OCI-LY7 (cell line): Measurements from ENCODE around the gene SLBP. TPM values are rescaled to one million over a fixed set of nuclear protein-coding genes. Genes with fewer than 3 reads are reported as not detected.

Experiments used
- BruUV-seq: library from RNA; stranded (reverse); fragments of 400-500 nt; replicated peaks from 2 replicates; lab custom pipeline; 2021; lab: Mats Ljungman, UMichigan
- CTCF ChIA-PET: fragments of 300-600 bp; sonication (Branson Sonifier 250); formaldehyde crosslinking; loops from one replicate; lab custom pipeline; 2022; ENCODE audit warnings: antibody characterized with exemption; ENCODE audit not compliant: unreplicated experiment; lab: Charles Lee
- POLR2A ChIA-PET: fragments of 300-600 bp; sonication (Branson Sonifier 250); formaldehyde crosslinking; loops from one replicate; lab custom pipeline; 2022; ENCODE audit warnings: antibody characterized with exemption; lab: Charles Lee
- DNase-seq: peaks from one replicate; pipeline ENCODE4 v3.0.0-alpha.2; 2015; ENCODE audit warnings: low spot score
- H2AFZ ChIP-seq: fragments of 200-600 bp; sonication (generic), shearing (Covaris generic); 2 replicates; pipeline ENCODE4 v1.6.1; 2014; ENCODE audit warnings: mild to moderate bottlenecking, antibody characterized with exemption, low read length, moderate library complexity
- H3K27ac ChIP-seq: fragments of 200-600 bp; sonication (generic); 2 replicates; pipeline ENCODE4 v1.5.1; 2014; ENCODE audit warnings: mixed run types, low read depth, mild to moderate bottlenecking, moderate library complexity, low read length, inconsistent platforms; ENCODE audit not compliant: poor library complexity, severe bottlenecking
- H3K36me3 ChIP-seq: fragments of 200-600 bp; sonication (generic); 2 replicates; pipeline ENCODE4 v1.6.1; 2014; ENCODE audit warnings: mild to moderate bottlenecking, antibody characterized with exemption, low read length, moderate library complexity, mixed read lengths; ENCODE audit not compliant: insufficient read depth
- H3K4me1 ChIP-seq: fragments of 200-600 bp; sonication (generic); 2 replicates; pipeline ENCODE4 v1.5.1; 2014; ENCODE audit warnings: mild to moderate bottlenecking, low read length; ENCODE audit not compliant: insufficient read depth, poor library complexity, severe bottlenecking
- H3K4me2 ChIP-seq: fragments of 200-600 bp; sonication (generic); 2 replicates; pipeline ENCODE4 v1.6.1; 2014; ENCODE audit warnings: mild to moderate bottlenecking, low read length
- H3K4me3 ChIP-seq: fragments of 200-600 bp; sonication (generic); 2 replicates; pipeline ENCODE4 v1.5.1; 2014; ENCODE audit warnings: mild to moderate bottlenecking, low read depth, low read length; ENCODE audit not compliant: poor library complexity, severe bottlenecking
- H3K79me2 ChIP-seq: fragments of 200-600 bp; sonication (generic); 2 replicates; pipeline ENCODE4 v1.6.1; 2016; ENCODE audit warnings: low read depth, mild to moderate bottlenecking, low read length, moderate library complexity, mixed read lengths; ENCODE audit not compliant: insufficient read depth
- H3K9me2 ChIP-seq: fragments of 200-600 bp; sonication (generic); 2 replicates; pipeline ENCODE4 v1.6.1; 2016; ENCODE audit warnings: mild to moderate bottlenecking, low read length, mixed read lengths; ENCODE audit not compliant: insufficient read depth
- H3K9me3 ChIP-seq: fragments of 200-600 bp; sonication (generic); 2 replicates; pipeline ENCODE4 v1.6.1; 2014; ENCODE audit warnings: mild to moderate bottlenecking, mixed run types, low read length, mixed read lengths
- H4K20me1 ChIP-seq: fragments of 200-600 bp; sonication (generic); 2 replicates; pipeline ENCODE4 v1.6.1; 2014; ENCODE audit warnings: mild to moderate bottlenecking, antibody characterized with exemption, low read length, moderate library complexity, mixed read lengths; ENCODE audit not compliant: insufficient read depth
- EZH2phosphoT487 ChIP-seq: fragments of 200-600 bp; sonication (generic); IDR thresholded peaks from 2 replicates; pipeline ENCODE4 v1.6.1; 2018; ENCODE audit warnings: low read depth, borderline replicate concordance, mild to moderate bottlenecking, mixed run types, antibody characterized with exemption, low read length, moderate library complexity, mixed read lengths
- intact Hi-C: fragments of 100-400 bp; cut with micrococcal nuclease; formaldehyde crosslinking; loops from one replicate; pipeline ENCODE4 v1.10.0; 2022; ENCODE audit not compliant: unreplicated experiment
- total RNA-seq, 2 experiments: library from RNA; depleted of rRNA in 1 of 2; stranded (reverse); fragments of >200 nt in 1 of 2; shearing (Covaris generic) in 1 of 2; gene quantifications; 2 replicates each; pipeline ENCODE4 v1.2.3, GENCODE V29; 2014 to 2022
- TF ChIP-seq, protein P1 (sequence below): fragments of 200-600 bp; sonication (generic); conservative IDR thresholded peaks from 2 replicates; pipeline ENCODE4 v1.5.1; 2014; ENCODE audit warnings: mild to moderate bottlenecking, antibody characterized with exemption, low read length, moderate library complexity, mixed read lengths

SLBP gene
- total RNA-seq, 2 experiments from 2014 or later = 159 to 196 TPM

DNA sequence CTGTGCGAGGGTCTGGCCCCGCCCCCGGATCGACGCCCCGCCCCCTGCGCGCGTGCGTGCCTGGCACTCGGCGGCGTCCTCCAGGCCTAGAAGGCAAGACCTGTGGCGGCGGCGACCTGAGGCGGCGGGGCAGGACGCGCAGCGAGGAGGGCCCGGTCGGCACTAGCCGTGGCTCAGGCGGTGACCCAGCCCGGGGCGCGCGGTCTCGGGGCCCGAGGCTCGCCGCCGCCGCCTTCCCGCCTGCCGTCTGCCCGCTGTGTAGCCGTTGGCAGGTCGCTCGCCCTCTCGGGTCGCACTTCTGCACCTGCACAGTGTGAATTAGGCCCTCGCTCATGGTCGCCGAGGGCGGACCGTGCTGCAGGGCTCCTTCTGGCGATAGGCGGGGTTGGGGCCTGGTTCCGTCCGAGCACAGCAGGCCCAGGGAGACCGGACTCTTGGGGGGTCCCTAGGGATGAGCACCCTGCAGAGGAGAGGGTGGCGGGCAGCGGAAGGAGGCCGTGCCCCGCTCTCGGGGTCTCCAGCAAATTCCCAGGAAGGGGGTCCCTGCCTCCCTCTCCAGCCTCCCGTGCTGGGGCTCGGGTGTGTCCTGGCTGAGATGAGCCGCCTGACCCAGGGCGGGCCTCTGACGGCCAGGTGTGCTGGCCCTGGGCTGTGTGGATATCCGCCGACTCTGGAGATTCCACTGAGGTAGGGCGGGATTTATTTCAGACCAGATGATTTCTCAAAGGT is 27.4 kb downstream of the SLBP start:
- Histone ChIP-seq H3K4me1 (peaks cover 13% of the 10 kb centered on the region), H3K4me3 (peak overlapping the region; percentile 50), H3K36me3 (peaks cover 10% of the 10 kb centered on the region; the same call in 1 of the 2 replicates), H3K27ac (no peak overlapping the region), H2AFZ (0 out of 2 replicates have a peak overlapping the region, but pooled peaks have one; percentile 38), H4K20me1 (no peaks in the 10 kb centered on the region), H3K79me2 (no peaks in the 10 kb centered on the region), H3K9me2 (no peaks in the 10 kb centered on the region), H3K4me2 (peak overlapping the region; percentile 39; the same call in 1 of the 2 replicates), H3K9me3 (no peaks in the 10 kb centered on the region)
- intact Hi-C loops = no loop called here
- BruUV-seq = no TSS peak
- TF ChIP-seq, protein P1, sequence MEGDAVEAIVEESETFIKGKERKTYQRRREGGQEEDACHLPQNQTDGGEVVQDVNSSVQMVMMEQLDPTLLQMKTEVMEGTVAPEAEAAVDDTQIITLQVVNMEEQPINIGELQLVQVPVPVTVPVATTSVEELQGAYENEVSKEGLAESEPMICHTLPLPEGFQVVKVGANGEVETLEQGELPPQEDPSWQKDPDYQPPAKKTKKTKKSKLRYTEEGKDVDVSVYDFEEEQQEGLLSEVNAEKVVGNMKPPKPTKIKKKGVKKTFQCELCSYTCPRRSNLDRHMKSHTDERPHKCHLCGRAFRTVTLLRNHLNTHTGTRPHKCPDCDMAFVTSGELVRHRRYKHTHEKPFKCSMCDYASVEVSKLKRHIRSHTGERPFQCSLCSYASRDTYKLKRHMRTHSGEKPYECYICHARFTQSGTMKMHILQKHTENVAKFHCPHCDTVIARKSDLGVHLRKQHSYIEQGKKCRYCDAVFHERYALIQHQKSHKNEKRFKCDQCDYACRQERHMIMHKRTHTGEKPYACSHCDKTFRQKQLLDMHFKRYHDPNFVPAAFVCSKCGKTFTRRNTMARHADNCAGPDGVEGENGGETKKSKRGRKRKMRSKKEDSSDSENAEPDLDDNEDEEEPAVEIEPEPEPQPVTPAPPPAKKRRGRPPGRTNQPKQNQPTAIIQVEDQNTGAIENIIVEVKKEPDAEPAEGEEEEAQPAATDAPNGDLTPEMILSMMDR = no peak
- TF ChIP-seq EZH2phosphoT487 = no peak
- DNase-seq = no peak
- CTCF ChIA-PET = no interaction called here
- POLR2A ChIA-PET = no interaction called here

DNA sequence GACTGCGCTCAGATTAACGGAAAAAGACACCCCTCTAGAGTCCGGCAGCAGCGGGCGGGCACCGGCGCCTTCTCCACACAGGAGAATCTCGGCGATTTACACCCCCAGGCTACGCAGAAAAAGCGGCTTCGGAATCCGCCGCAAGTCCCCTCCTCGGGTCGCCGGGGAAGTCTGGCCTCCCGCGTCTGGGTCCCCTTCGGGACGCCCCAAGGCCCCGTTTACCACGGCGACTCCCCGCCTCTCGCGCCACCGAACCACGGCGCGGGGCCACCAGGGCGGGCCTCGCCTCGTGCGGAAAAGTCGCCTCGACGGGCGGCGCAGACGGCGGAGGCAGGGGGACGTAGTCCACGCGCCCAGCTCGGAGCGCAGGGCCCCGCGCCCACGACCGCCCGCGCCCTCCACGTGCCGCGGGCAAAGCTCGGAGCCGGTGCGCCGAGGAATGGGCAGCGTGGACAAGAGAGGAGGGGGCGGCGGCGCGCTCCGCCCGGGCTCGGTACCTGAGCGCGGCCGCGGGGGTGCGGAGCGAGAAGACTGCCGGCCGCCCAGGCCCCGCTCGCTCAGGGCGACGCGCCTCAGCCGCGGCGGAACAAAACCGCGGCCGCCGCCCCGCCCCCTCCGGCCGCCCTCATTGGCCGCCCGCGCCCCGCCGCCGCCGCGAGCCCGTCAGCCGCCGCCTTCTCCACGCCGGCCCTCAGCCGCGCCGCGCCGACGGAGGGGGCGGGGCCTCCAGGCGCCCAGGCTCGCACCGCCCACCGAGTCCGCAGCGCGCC is 28.2 kb downstream of the SLBP start, which contains the start of gene FAM53A:
Gene FAM53A, minus strand, starts transcription at position 578 of the 770 bp plus-strand sequence. CDS start 15,572 bp downstream, outside the sequence.
- no peaks in the 10 kb centered on the region for H4K20me1 ChIP-seq
- DNase-seq = peak; percentile 86
- peaks cover 13% of the 10 kb centered on the region for H3K4me1 ChIP-seq
- POLR2A ChIA-PET = no interaction called here
- CTCF ChIA-PET = no interaction called here
- no peaks in the 10 kb centered on the region for H3K9me2 ChIP-seq
- no TSS peak for BruUV-seq
- peaks cover 3% of the 10 kb centered on the region; the same call in 1 of the 2 replicates for H3K36me3 ChIP-seq
- no peak within 1 kb of the TSS for H3K27ac ChIP-seq
- peak within 1 kb of the TSS; percentile 54 for H3K4me2 ChIP-seq
- H2AFZ ChIP-seq = peak within 1 kb of the TSS; percentile 38; the same call in 1 of the 2 replicates
- intact Hi-C loops = no loop called here
- TF ChIP-seq EZH2phosphoT487 = no peak
- TF ChIP-seq, protein P1 = no peak
- H3K4me3 ChIP-seq = peak within 1 kb of the TSS; percentile 66
- no peaks in the 10 kb centered on the region for H3K79me2 ChIP-seq
- no peaks in the 10 kb centered on the region for H3K9me3 ChIP-seq
